ENCODE measurements around the gene RASAL2.

GRCh38 chr1:178088651-178089050, 5.3 kb upstream of the RASAL2 start:
- TF ChIP-seq CTCF (IDR thresholded peaks at IDR 0.05): no peak
- TF ChIP-seq EZH2 (IDR thresholded peaks at IDR 0.05): no peak

Data from neural progenitor cell (in vitro differentiated cells).